H1 (cell line): ENCODE results near the gene STX7. TPM values are rescaled to one million over a fixed set of nuclear protein-coding genes. Genes with fewer than 3 reads are reported as not detected.

Experiments used
- CHD7 ChIP-seq: fragments of 300-600 bp; sonication (generic); IDR thresholded peaks from 2 replicates; pipeline ENCODE4 v1.7.1; 2012; ENCODE audit warnings: low read length, moderate library complexity, mild to moderate bottlenecking, inconsistent platforms; ENCODE audit not compliant: insufficient replicate concordance
- KDM1A ChIP-seq: fragments of 200-600, 300-600 bp; sonication (generic); IDR thresholded peaks from 2 replicates; pipeline ENCODE4 v1.7.1; 2016; ENCODE audit warnings: mild to moderate bottlenecking, low read length, borderline replicate concordance
- KDM5A ChIP-seq: fragments of 200-600 bp; IDR thresholded peaks from 2 replicates; pipeline ENCODE4 v1.7.1; 2012; ENCODE audit warnings: mild to moderate bottlenecking, low read length, inconsistent platforms, mixed read lengths
- PHF8 ChIP-seq: fragments of 200-600 bp; sonication (generic); conservative IDR thresholded peaks from 2 replicates; pipeline ENCODE4 v1.7.1; 2012; ENCODE audit warnings: low read depth, mild to moderate bottlenecking, inconsistent platforms, low read length, moderate library complexity
- RAD21 ChIP-seq, 2 experiments: IDR thresholded peaks in 1 of 2; conservative IDR thresholded peaks in 1 of 2; 2 replicates each; pipeline ENCODE4 v1.6.1; 2011; ENCODE audit warnings: low read depth in 2 of 2, low read length in 2 of 2, improper control_type of control experiment in 1 of 2, inconsistent platforms in 1 of 2, mild to moderate bottlenecking in 1 of 2, moderate library complexity in 1 of 2
- SIN3A ChIP-seq, 2 experiments: IDR thresholded peaks in 1 of 2; conservative IDR thresholded peaks in 1 of 2; 2 replicates each; pipeline ENCODE4 v1.6.1; 2011 to 2012; ENCODE audit warnings: low read length in 2 of 2, improper control_type of control experiment in 1 of 2, low read depth in 1 of 2, mild to moderate bottlenecking in 1 of 2
- SUZ12 ChIP-seq: fragments of 200-600 bp; sonication (generic); IDR thresholded peaks from 2 replicates; pipeline ENCODE4 v1.6.1; 2012; ENCODE audit warnings: mild to moderate bottlenecking, inconsistent platforms, low read length, moderate library complexity, mixed read lengths
- TBP ChIP-seq: IDR thresholded peaks from 2 replicates; pipeline ENCODE4 v1.6.1; 2011; ENCODE audit warnings: low read depth, low read length, improper control_type of control experiment
- polyA plus RNA-seq, 7 experiments: library from polyadenylated mRNA; depleted of rRNA in 3 of 7; stranded (reverse) in 5 of 7; unstranded in 2 of 7; fragments of >200 nt in 5 of 7; fragments of 200-250 nt in 2 of 7; gene quantifications; 1 replicate in 5 of 7; 2 replicates in 1 of 7; 4 replicates in 1 of 7; pipeline versions ENCODE4 v1.2.1 to v1.2.3, GENCODE V29; 2011 to 2013; ENCODE audit warnings: missing spikeins in 2 of 7, mixed read lengths in 2 of 7
- total RNA-seq: library from RNA; stranded (reverse); fragmentation: NEBNext Ultra II Directional; extraction: Animal tissue kit (Norgen Biotek cat#: 25700); gene quantifications from 2 replicates; pipeline ENCODE4 v1.2.1, GENCODE V29; 2021

The STX7 gene
- total and polyA plus RNA-seq, 2 of the 8 experiments (the other 6 are each of a cell fraction or from before 2014, with no cell fraction given) = 5.7 to 27.9 TPM

- TF ChIP-seq KDM1A (no peak), PHF8 (no peak), TBP (no peak), SIN3A (conservative IDR thresholded peaks at IDR 0.05 in 1 of 2, IDR thresholded peaks at IDR 0.05 in 1 of 2; ENCODE audit: low read depth in 1 of 2, low read length in 2 of 2) (no peak), CHD7 (no peak), SUZ12 (no peak), RAD21 (IDR thresholded peaks at IDR 0.05 in 1 of 2, conservative IDR thresholded peaks at IDR 0.05 in 1 of 2; ENCODE audit: low read depth in 2 of 2, low read length in 2 of 2) (no peak), KDM5A (no peak)
Measured at GRCh38 chr6:132491303-132491702, 21.6 kb downstream of the STX7 start (continued).
